ENCODE measurements around the gene FRMD8.

The FRMD8 gene

GRCh38 chr11:65456418-65456817, 70.0 kb downstream of the FRMD8 start:
- H3K4me3 ChIP-seq (ENCODE audit: low read length), result no peak overlapping the region
- TF ChIP-seq ZNF274 (IDR thresholded peaks at IDR 0.05; ENCODE audit: low read depth, low read length), result no peak

- no peak for TF ChIP-seq ZNF274 (IDR thresholded peaks at IDR 0.05; ENCODE audit: low read depth, low read length)
- H3K4me3 ChIP-seq (ENCODE audit: low read length), result no peak overlapping the region
Measured at GRCh38 chr11:65459552-65459951, 73.1 kb downstream of the FRMD8 start.

All from GM08714 (cell line).